Activated CD4-positive, CD25-positive, alpha-beta regulatory T cell treated with anti-CD3 and anti-CD28 coated beads, Interleukin-2, amount 50 U/mL, for 24 hours (primary cell): ENCODE results near the gene IYD.

Source experiments
- ATAC-seq, 2 donors: fragments of 150-1000 bp; cut with Tn5 transposase; one replicate each; pipeline ENCODE4 v1.10.0; 2021; ENCODE audit warnings: mild to moderate bottlenecking in 1 of 2, moderate library complexity in 1 of 2

Gene IYD

GRCh38 chr6:150368762-150369161 is at the start of gene IYD:
Gene IYD, plus strand, starts transcription at chr6:150369012. Its CDS starts 20 bp downstream, at chr6:150369032.
- no peak for ATAC-seq

- ATAC-seq = no peak
Observed at GRCh38 chr6:150319924-150320323, 48.9 kb upstream of the IYD start.

GRCh38 chr6:150320442-150320841 is 48.4 kb upstream of the IYD start:
- no peak for ATAC-seq

GRCh38 chr6:150322466-150322871 is 46.3 kb upstream of the IYD start:
- ATAC-seq = no peak

- no peak for ATAC-seq
Observed at GRCh38 chr6:150323205-150323604, 45.6 kb upstream of the IYD start.

- no peak for ATAC-seq
Observed at GRCh38 chr6:150324044-150324443, 44.8 kb upstream of the IYD start.

- ATAC-seq = no peak
Observed at GRCh38 chr6:150325066-150325772, 43.6 kb upstream of the IYD start.

GRCh38 chr6:150327117-150327774 is 41.6 kb upstream of the IYD start:
- ATAC-seq = no peak

GRCh38 chr6:150328744-150329405 is 39.9 kb upstream of the IYD start:
- ATAC-seq = no peak

- ATAC-seq = no peak
Observed at GRCh38 chr6:150331344-150331743, 37.5 kb upstream of the IYD start.

- no peak for ATAC-seq
Observed at GRCh38 chr6:150332939-150333584, 35.8 kb upstream of the IYD start.

- no peak for ATAC-seq
Observed at GRCh38 chr6:150333585-150333941, 35.2 kb upstream of the IYD start.

GRCh38 chr6:150334790-150335783 is 33.7 kb upstream of the IYD start:
- no peak for ATAC-seq

GRCh38 chr6:150336299-150336698 is 32.5 kb upstream of the IYD start:
- peak in 1 of 2 donors; percentile 56 for ATAC-seq

- no peak for ATAC-seq
Observed at GRCh38 chr6:150336708-150337107, 32.1 kb upstream of the IYD start.

- no peak for ATAC-seq
Observed at GRCh38 chr6:150342126-150342525, 26.7 kb upstream of the IYD start.

- no peak for ATAC-seq
Observed at GRCh38 chr6:150343434-150343833, 25.4 kb upstream of the IYD start.

- ATAC-seq = no peak
Observed at GRCh38 chr6:150345781-150346180, 23.0 kb upstream of the IYD start.

- no peak for ATAC-seq
Observed at GRCh38 chr6:150346346-150346745, 22.5 kb upstream of the IYD start.

- no peak for ATAC-seq
Observed at GRCh38 chr6:150347845-150348244, 21.0 kb upstream of the IYD start.

GRCh38 chr6:150349546-150349945 is 19.3 kb upstream of the IYD start:
- ATAC-seq = no peak
